LNCAP (cell line): ENCODE data around the gene VIPR1.

ENCODE experiments used
- CTCF ChIP-seq: fragments of 450-650 bp; IDR thresholded peaks from 2 replicates; pipeline ENCODE4 v1.5.1; 2017; ENCODE audit warnings: mild to moderate bottlenecking

The VIPR1 gene

DNA sequence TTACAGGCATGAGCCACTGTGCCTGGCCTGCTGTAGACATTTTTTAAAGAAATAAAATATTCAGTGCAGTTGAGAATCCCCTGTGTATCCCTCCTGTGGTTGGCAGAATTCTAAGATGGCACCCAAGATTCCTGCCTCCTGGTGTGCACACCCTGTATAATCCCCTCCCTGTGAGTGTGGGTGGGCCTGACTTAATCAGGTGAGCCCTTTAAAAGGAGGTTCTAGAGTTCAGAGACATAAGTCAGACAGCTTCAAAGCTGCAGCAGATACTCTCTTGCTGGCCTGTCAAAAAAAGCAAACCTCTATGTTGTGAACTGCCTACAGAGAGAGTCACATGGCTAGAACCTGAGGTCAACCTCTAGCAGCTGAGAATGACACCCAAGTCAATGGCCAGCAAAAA lies 7.0 kb upstream of the VIPR1 start:
- no peak for TF ChIP-seq CTCF

- no peak for TF ChIP-seq CTCF
Observed at GRCh38 chr3:42497009-42497731, 5.3 kb upstream of the VIPR1 start.

GRCh38 chr3:42498034-42498433 lies 4.4 kb upstream of the VIPR1 start:
- TF ChIP-seq CTCF: no peak

GRCh38 chr3:42498791-42499477 lies 3.5 kb upstream of the VIPR1 start:
- no peak for TF ChIP-seq CTCF

GRCh38 chr3:42499478-42499871 lies 3.0 kb upstream of the VIPR1 start:
- TF ChIP-seq CTCF: no peak

DNA sequence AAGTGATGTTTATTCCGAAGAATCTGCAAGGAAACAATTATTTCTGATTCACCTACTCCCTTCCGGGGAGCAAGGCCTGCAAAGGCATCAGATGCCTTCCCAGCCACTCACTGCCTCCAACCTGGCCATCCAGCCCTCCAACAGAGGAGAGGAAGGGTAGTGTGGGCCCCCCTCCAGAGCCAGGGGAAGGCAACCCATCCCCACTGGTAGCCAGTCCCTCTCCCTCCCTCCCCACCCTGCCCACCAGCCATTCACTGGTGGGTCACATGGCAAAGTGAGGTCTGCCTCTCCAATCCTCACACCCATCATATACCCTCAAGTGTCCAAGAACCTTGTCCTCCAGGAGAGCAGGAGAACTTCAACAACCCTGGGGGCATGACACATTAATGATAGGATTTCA lies 2.4 kb upstream of the VIPR1 start:
- no peak for TF ChIP-seq CTCF

DNA sequence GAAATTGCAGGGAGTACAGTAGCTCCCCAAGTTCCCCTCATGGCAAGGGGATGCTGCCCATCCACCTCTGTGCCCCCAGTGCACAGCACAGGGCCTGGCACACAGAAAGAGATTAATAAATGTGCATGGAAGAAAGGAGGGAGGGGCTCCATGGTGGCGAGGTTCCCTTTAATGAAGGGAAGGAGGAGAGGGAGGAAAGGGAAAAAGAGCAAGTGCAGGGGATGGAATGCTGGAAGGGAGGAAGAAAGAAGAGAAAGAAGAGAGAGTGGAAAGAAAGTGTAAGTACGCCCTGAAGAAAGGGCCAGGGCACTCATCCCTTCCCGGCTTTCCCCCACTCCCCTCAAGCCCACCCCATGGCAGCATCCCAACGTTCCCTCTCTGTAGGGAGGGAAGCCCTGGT lies 1.5 kb upstream of the VIPR1 start:
- no peak for TF ChIP-seq CTCF
